ENCODE measurements around the gene ZC3H12A. TPM values are rescaled to one million over a fixed set of nuclear protein-coding genes. Genes with fewer than 3 reads are reported as not detected.

Gene ZC3H12A
- total RNA-seq, 1 experiment from 2014 or later, result 7.7 TPM

- Histone ChIP-seq H3K27me3 (peaks cover 14% of the 10 kb centered on the region), H3K4me1 (no peaks in the 10 kb centered on the region), H3K36me3 (no peaks in the 10 kb centered on the region), H3K9me3 (replicated peaks) (no peaks in the 10 kb centered on the region), H3K27ac (no peak overlapping the region), H3K4me3 (no peak overlapping the region)
- no peak for DNase-seq
Observed at GRCh38 chr1:37442644-37443043, 31.7 kb upstream of the ZC3H12A start.

DNA sequence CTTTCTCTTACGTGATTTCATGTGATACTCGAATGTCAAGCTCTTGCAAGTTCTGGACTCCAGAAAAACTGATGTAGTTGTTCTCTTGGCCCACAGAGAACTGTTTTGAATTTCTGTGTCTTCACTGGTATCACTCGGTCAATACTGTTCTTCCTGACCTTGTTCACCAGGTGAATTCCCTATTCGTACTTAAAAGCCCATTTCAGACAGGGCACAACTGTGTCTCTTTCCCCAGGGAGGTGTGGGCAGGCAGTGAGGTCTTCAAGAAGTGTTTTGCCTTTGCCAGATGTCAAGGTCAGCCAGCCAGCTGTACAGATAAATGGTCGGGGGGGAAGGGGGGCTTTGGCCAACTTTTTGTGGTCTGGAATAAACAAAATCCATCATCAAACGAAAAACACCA, 27.5 kb upstream of the ZC3H12A start:
- no peak overlapping the region for H3K27ac ChIP-seq
- peaks cover 33% of the 10 kb centered on the region for H3K27me3 ChIP-seq
- no peak for DNase-seq
- H3K4me1 ChIP-seq, result no peaks in the 10 kb centered on the region
- H3K4me3 ChIP-seq, result no peak overlapping the region
- no peaks in the 10 kb centered on the region for H3K36me3 ChIP-seq
- no peaks in the 10 kb centered on the region for H3K9me3 ChIP-seq (replicated peaks)

GRCh38 chr1:37448185-37448584, 26.2 kb upstream of the ZC3H12A start:
- no peaks in the 10 kb centered on the region for H3K4me1 ChIP-seq
- peaks cover 35% of the 10 kb centered on the region for H3K27me3 ChIP-seq
- H3K27ac ChIP-seq, result no peak overlapping the region
- no peaks in the 10 kb centered on the region for H3K36me3 ChIP-seq
- H3K9me3 ChIP-seq (replicated peaks), result no peaks in the 10 kb centered on the region
- H3K4me3 ChIP-seq, result no peak overlapping the region
- DNase-seq, result no peak

DNA sequence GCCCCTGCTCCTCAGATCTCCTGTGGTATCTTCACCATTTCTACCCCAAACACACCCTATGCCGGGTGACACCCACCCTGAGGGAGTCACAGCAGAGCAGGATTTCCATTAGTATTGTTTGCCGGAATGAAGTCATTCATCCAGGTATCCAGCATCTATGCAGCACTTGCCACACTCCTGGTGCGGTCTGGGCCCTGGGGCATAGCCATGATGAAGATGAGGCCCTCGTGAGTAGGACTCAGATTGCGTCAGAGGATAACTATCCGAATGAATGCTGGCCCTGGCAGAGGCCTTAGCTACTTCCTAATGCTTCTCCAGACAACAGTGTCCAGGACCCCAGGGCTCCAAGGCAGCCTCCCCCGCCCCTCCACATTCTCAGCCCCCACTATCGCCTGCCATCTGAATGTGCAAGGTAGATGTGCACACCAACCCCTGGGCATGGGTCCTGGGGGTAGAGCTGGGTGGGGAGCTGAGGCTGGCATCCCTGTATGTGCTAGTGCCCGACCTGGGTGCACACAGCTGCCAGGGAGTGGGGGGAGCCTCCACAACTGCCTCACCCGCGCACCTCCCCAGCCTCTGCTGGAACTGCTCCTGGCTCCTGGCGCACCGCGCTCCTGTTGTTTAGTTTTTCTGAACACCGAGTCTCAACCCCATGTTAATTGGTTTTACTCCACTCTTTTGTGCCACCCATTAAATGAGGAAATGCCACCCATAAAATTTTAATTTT, 25.5 kb upstream of the ZC3H12A start:
- H3K4me1 ChIP-seq, result no peaks in the 10 kb centered on the region
- no peak overlapping the region for H3K4me3 ChIP-seq
- H3K27me3 ChIP-seq, result peaks cover 35% of the 10 kb centered on the region
- H3K36me3 ChIP-seq, result no peaks in the 10 kb centered on the region
- H3K9me3 ChIP-seq (replicated peaks), result no peaks in the 10 kb centered on the region
- no peak for DNase-seq
- no peak overlapping the region for H3K27ac ChIP-seq

DNA sequence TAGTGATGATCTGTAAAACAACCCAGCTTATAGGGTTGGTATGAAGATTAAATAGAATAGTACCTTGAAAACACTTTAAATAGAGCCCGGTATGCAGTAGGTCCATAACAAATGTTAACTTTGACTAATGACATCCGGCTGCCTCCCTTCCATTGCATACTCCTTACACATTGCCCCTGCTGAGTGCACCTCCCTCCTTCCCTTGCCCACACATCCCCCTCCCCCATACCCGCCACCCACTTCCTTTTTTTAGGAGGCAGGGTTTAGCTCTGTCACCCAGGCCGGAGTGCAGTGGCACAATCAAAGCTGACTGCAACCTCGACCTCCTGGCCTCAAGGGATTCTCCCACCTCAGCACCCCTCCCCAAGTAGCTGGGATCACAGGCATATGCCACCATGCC, 24.4 kb upstream of the ZC3H12A start:
- DNase-seq, result no peak
- Histone ChIP-seq H3K4me3 (no peak overlapping the region), H3K27ac (no peak overlapping the region), H3K27me3 (peaks cover 35% of the 10 kb centered on the region), H3K9me3 (replicated peaks) (no peaks in the 10 kb centered on the region), H3K36me3 (no peaks in the 10 kb centered on the region), H3K4me1 (no peaks in the 10 kb centered on the region)

DNA sequence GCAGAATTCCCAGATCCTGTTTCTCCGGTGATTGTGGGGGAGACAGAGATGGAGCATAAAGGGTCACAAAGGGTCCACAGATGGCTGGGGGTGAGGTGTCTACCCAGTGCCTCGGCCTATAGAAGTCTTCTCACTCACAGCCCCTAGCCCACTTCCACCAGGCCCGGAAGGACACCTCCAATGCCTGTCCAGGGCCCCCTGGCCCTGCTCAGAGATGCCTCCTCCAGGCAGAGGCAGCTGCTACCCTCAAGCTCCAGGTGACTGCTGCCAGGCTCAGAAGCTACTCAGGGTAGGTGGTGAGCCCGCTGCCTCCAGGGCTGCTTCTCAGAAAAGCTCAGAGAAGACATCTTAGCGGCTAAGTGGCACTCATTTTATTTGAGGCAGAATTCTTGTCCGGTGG, 22.0 kb upstream of the ZC3H12A start:
- H3K4me1 ChIP-seq, result no peaks in the 10 kb centered on the region
- no peak for DNase-seq
- H3K4me3 ChIP-seq, result no peak overlapping the region
- no peak overlapping the region for H3K27ac ChIP-seq
- no peaks in the 10 kb centered on the region for H3K36me3 ChIP-seq
- H3K9me3 ChIP-seq (replicated peaks), result no peaks in the 10 kb centered on the region
- H3K27me3 ChIP-seq, result peaks cover 31% of the 10 kb centered on the region

DNA sequence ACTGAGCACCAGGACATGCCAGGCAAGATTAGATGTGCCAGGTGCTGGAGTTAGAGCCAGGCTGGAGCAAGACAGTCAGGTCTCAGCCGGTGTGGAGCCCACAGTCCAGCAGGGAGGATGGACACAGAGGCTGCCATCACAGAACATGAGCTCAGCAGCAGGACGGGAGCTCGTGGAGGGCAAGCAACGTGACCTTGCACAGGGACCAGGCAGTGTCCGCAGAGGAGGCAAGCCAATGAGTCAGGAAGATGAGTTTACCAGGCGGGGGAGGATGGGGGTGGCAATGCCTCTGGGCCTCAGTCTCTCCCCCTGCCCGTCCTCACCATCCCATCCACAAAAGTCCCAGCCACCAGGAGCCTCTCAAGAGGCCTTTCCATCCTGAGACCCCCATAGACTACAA, 20.7 kb upstream of the ZC3H12A start:
- Histone ChIP-seq H3K9me3 (replicated peaks) (no peaks in the 10 kb centered on the region), H3K4me3 (no peak overlapping the region), H3K36me3 (no peaks in the 10 kb centered on the region), H3K27me3 (peaks cover 24% of the 10 kb centered on the region), H3K27ac (no peak overlapping the region), H3K4me1 (no peaks in the 10 kb centered on the region)
- DNase-seq, result no peak

GRCh38 chr1:37455516-37455915, 18.9 kb upstream of the ZC3H12A start:
- no peaks in the 10 kb centered on the region for H3K36me3 ChIP-seq
- H3K27ac ChIP-seq, result no peak overlapping the region
- H3K9me3 ChIP-seq (replicated peaks), result no peaks in the 10 kb centered on the region
- DNase-seq, result no peak
- H3K27me3 ChIP-seq, result peaks cover 13% of the 10 kb centered on the region
- no peak overlapping the region for H3K4me3 ChIP-seq
- no peaks in the 10 kb centered on the region for H3K4me1 ChIP-seq

DNA sequence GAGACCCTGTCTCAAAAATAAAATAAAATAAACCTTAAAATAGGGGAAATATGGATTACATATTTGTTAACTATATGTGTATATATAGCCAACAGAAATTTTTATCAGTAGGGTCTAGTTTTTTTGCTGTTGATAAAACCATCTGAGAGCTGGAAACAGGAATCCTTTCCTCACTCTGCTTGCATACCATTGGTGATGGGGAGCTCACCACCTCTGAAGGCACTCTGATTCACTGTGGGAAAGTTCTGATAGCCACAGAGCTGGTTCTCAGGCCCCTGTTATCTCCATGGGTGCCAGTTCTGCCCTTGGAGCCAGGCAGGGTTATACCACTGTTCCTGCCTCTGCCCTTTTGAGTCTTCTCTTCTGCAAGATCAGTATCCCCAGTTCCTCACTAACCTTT, 17.8 kb upstream of the ZC3H12A start:
- Histone ChIP-seq H3K36me3 (no peaks in the 10 kb centered on the region), H3K9me3 (replicated peaks) (no peaks in the 10 kb centered on the region), H3K27ac (no peak overlapping the region), H3K4me3 (no peak overlapping the region), H3K27me3 (peaks cover 11% of the 10 kb centered on the region), H3K4me1 (no peaks in the 10 kb centered on the region)
- DNase-seq, result no peak

DNA sequence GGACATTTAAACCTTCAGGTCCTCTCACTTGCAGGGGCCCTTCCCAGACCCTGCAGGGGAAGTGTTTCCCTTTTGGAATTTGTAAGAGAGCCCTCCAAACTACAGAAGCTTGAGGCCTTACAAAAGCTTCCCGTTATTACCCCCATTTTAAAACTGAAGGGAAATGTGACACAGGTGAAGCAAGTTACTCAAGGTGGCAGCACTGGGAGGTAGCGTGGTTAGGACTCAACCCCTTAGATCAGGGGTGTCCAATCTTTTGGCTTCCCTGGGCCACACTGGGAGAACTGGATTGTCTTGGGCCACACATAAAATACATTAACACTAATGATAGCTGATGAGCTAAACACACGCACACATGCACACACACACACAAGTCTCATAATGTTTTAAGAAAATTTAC, 15.8 kb upstream of the ZC3H12A start:
- Histone ChIP-seq H3K27ac (no peak overlapping the region), H3K9me3 (replicated peaks) (no peaks in the 10 kb centered on the region), H3K4me3 (no peak overlapping the region), H3K27me3 (peaks cover 4% of the 10 kb centered on the region; the same call in 1 of the 2 replicates), H3K4me1 (no peaks in the 10 kb centered on the region), H3K36me3 (no peaks in the 10 kb centered on the region)
- DNase-seq, result no peak

DNA sequence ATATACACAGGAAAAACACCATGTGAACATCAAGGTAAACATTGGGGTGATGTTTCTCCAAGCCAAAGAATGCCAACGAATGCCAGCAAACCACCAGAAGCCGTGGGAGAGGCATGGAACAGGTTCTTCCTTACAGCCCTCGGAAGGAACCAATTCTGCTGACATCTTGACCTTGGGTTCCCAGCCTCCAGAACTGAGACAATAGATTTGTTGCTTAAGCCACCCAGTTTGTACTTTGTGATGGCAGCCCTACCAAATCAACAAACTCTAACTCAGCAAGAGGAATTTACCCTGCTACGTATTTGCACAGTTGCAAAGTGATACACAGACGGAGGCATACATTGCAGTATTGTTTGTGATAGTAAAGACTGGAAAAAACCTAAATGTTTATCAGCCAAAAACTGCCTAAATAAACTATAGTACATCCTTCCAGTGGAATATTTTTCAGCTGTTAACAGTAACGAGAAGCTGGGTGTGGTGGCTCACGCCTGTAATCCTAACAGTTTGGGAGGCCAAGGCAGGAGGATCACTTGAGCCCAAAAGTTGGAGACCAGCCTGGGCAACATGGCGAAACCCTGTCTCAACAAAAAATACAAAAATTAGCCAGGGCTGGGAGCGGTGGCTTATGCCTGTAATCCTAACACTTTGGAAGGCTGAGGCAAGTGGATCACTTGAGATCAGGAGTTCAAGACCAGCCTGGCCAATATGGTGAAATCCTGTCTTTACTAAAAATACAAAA, 12.5 kb upstream of the ZC3H12A start:
- Histone ChIP-seq H3K4me1 (no peaks in the 10 kb centered on the region), H3K4me3 (no peak overlapping the region), H3K27me3 (peaks cover 4% of the 10 kb centered on the region; the same call in 1 of the 2 replicates), H3K36me3 (no peaks in the 10 kb centered on the region), H3K9me3 (replicated peaks) (no peaks in the 10 kb centered on the region), H3K27ac (no peak overlapping the region)
- no peak for DNase-seq

GRCh38 chr1:37464443-37464842, 9.9 kb upstream of the ZC3H12A start:
- Histone ChIP-seq H3K36me3 (no peaks in the 10 kb centered on the region), H3K9me3 (replicated peaks) (no peaks in the 10 kb centered on the region), H3K4me3 (no peak overlapping the region), H3K4me1 (no peaks in the 10 kb centered on the region), H3K27me3 (no peaks in the 10 kb centered on the region), H3K27ac (no peak overlapping the region)
- no peak for DNase-seq

GRCh38 chr1:37465593-37466517, 8.5 kb upstream of the ZC3H12A start:
- no peak for DNase-seq
- Histone ChIP-seq H3K4me3 (no peak overlapping the region), H3K4me1 (no peaks in the 10 kb centered on the region; the same call in 1 of the 2 replicates), H3K27ac (no peak overlapping the region), H3K27me3 (no peaks in the 10 kb centered on the region), H3K9me3 (replicated peaks) (no peaks in the 10 kb centered on the region), H3K36me3 (no peaks in the 10 kb centered on the region)

- no peak overlapping the region for H3K27ac ChIP-seq
Observed at GRCh38 chr1:37468037-37468436, 6.3 kb upstream of the ZC3H12A start.

GRCh38 chr1:37469386-37469785, 5.0 kb upstream of the ZC3H12A start:
- Histone ChIP-seq H3K27ac (no peak overlapping the region), H3K4me3 (no peak overlapping the region), H3K9me3 (replicated peaks) (no peaks in the 10 kb centered on the region), H3K36me3 (no peaks in the 10 kb centered on the region), H3K4me1 (peaks cover 23% of the 10 kb centered on the region), H3K27me3 (no peaks in the 10 kb centered on the region)
- no peak for DNase-seq

More at GRCh38 chr1:37468037-37468436, 6.3 kb upstream of the ZC3H12A start:
- Histone ChIP-seq H3K4me1 (peaks cover 15% of the 10 kb centered on the region), H3K36me3 (no peaks in the 10 kb centered on the region), H3K27me3 (no peaks in the 10 kb centered on the region), H3K4me3 (no peak overlapping the region), H3K9me3 (replicated peaks) (no peaks in the 10 kb centered on the region)
- no peak for DNase-seq

All from SJCRH30 (cell line).